Glutamatergic neuron (in vitro differentiated cells): ENCODE data around the gene CDC37. TPM values are rescaled to one million over a fixed set of nuclear protein-coding genes. Genes with fewer than 3 reads are reported as not detected.
A peak's percentile ranks its signal among the peaks of the same experiment; 100 is the strongest.

Source experiments
- DNase-seq: peaks from one replicate; pipeline ENCODE4 v3.0.0; 2022
- H3K27ac Mint-ChIP-seq: one replicate; pipeline ENCODE4 v1.8.0; 2020; ENCODE audit warnings: mild to moderate bottlenecking, mixed read lengths, inconsistent platforms; ENCODE audit not compliant: unreplicated experiment
- H3K27me3 Mint-ChIP-seq: one replicate; pipeline ENCODE4 v1.8.0; 2020; ENCODE audit warnings: mild to moderate bottlenecking, moderate library complexity, mixed read lengths, inconsistent platforms; ENCODE audit not compliant: unreplicated experiment
- H3K36me3 Mint-ChIP-seq: one replicate; pipeline ENCODE4 v1.8.0; 2020; ENCODE audit warnings: mild to moderate bottlenecking, mixed read lengths, inconsistent platforms; ENCODE audit not compliant: unreplicated experiment
- H3K4me1 Mint-ChIP-seq: one replicate; pipeline ENCODE4 v1.8.0; 2020; ENCODE audit warnings: mild to moderate bottlenecking, low read depth, mixed read lengths, inconsistent platforms; ENCODE audit not compliant: unreplicated experiment
- H3K4me3 Mint-ChIP-seq: one replicate; pipeline ENCODE4 v1.8.0; 2020; ENCODE audit warnings: mild to moderate bottlenecking, mixed read lengths, inconsistent platforms; ENCODE audit not compliant: unreplicated experiment
- H3K9me3 Mint-ChIP-seq: one replicate; pipeline ENCODE4 v1.8.0; 2020; ENCODE audit warnings: mild to moderate bottlenecking, moderate library complexity, mixed read lengths, inconsistent platforms; ENCODE audit not compliant: unreplicated experiment
- total RNA-seq: library from RNA; stranded (reverse); fragmentation: NEBNext Ultra II Directional; extraction: Animal tissue kit (Norgen Biotek cat#: 25700); gene quantifications from one replicate; pipeline ENCODE4 v1.2.1, GENCODE V29; 2021; ENCODE audit not compliant: unreplicated experiment
- TF ChIP-seq, protein P1 (sequence below): fragments of 200-600 bp; sonication (generic); IDR thresholded peaks from one replicate; pipeline ENCODE4 v1.5.0; 2021; ENCODE audit not compliant: partially characterized antibody, unreplicated experiment

Gene CDC37
- total RNA-seq, 1 donor from 2014 or later: 128 TPM

DNA sequence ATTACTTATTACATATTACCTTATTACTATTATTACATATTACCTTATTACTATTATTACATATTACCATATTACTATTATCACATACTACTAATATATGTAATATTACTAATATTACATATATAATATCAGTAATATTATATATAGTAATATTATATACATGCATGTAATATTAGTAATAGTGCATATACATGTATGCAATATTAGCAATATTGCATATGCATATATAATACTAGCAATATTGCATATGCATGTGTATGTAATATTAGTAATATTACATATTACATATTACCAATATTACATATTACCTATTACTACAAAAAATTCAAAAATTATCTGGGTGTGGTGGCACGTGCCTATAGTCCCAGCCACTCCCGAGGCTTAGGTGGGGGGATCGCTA, 39.4 kb upstream of the CDC37 start:
- H3K27ac Mint-ChIP-seq: no peak overlapping the region
- DNase-seq: no peak
- H3K4me3 Mint-ChIP-seq: no peak overlapping the region
- no peaks in the 10 kb centered on the region for H3K27me3 Mint-ChIP-seq
- H3K4me1 Mint-ChIP-seq: no peaks in the 10 kb centered on the region
- H3K9me3 Mint-ChIP-seq: peaks cover 2% of the 10 kb centered on the region
- no peaks in the 10 kb centered on the region for H3K36me3 Mint-ChIP-seq
- TF ChIP-seq, protein P1, sequence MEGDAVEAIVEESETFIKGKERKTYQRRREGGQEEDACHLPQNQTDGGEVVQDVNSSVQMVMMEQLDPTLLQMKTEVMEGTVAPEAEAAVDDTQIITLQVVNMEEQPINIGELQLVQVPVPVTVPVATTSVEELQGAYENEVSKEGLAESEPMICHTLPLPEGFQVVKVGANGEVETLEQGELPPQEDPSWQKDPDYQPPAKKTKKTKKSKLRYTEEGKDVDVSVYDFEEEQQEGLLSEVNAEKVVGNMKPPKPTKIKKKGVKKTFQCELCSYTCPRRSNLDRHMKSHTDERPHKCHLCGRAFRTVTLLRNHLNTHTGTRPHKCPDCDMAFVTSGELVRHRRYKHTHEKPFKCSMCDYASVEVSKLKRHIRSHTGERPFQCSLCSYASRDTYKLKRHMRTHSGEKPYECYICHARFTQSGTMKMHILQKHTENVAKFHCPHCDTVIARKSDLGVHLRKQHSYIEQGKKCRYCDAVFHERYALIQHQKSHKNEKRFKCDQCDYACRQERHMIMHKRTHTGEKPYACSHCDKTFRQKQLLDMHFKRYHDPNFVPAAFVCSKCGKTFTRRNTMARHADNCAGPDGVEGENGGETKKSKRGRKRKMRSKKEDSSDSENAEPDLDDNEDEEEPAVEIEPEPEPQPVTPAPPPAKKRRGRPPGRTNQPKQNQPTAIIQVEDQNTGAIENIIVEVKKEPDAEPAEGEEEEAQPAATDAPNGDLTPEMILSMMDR: no peak

- Mint-ChIP-seq H3K27ac (no peak overlapping the region), H3K4me3 (no peak overlapping the region), H3K4me1 (no peaks in the 10 kb centered on the region), H3K9me3 (peaks cover 1% of the 10 kb centered on the region), H3K36me3 (no peaks in the 10 kb centered on the region), H3K27me3 (no peaks in the 10 kb centered on the region)
- no peak for DNase-seq
- TF ChIP-seq, protein P1: no peak
Measured at GRCh38 chr19:10439588-10439987, 36.2 kb upstream of the CDC37 start.

DNA sequence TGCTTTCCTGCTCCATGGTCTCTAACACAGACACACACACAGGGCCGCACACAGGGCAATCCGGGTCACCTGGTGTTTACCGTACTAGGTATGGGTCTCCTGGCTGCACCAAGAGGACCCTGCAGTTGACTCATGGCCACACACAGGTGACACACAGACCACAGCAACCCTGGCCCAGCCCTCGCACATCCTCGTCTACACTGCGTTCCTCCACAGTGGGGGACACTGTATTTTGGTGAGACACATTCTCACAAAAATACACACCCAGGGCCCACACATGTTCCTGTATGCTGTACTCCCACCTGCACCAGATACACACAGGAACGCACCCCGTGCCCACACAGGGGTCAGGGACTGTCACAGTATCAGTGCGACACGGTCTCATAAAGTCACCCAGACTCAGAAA, 29.8 kb upstream of the CDC37 start:
- no peak overlapping the region for H3K4me3 Mint-ChIP-seq

GRCh38 chr19:10432736-10433130, 29.4 kb upstream of the CDC37 start:
- H3K27ac Mint-ChIP-seq: no peak overlapping the region
- H3K9me3 Mint-ChIP-seq: peaks cover 7% of the 10 kb centered on the region
- no peaks in the 10 kb centered on the region for H3K36me3 Mint-ChIP-seq
- no peak for DNase-seq
- H3K4me3 Mint-ChIP-seq: no peak overlapping the region
- no peaks in the 10 kb centered on the region for H3K4me1 Mint-ChIP-seq
- TF ChIP-seq, protein P1: no peak
- peaks cover 25% of the 10 kb centered on the region for H3K27me3 Mint-ChIP-seq

More for the DNA sequence above, 29.8 kb upstream of the CDC37 start:
- peaks cover 7% of the 10 kb centered on the region for H3K9me3 Mint-ChIP-seq
- DNase-seq: no peak
- peaks cover 25% of the 10 kb centered on the region for H3K27me3 Mint-ChIP-seq
- TF ChIP-seq, protein P1: no peak
- H3K36me3 Mint-ChIP-seq: no peaks in the 10 kb centered on the region
- no peaks in the 10 kb centered on the region for H3K4me1 Mint-ChIP-seq
- H3K27ac Mint-ChIP-seq: no peak overlapping the region

GRCh38 chr19:10431943-10432735, 28.8 kb upstream of the CDC37 start:
- peaks cover 7% of the 10 kb centered on the region for H3K9me3 Mint-ChIP-seq
- TF ChIP-seq, protein P1: no peak
- peak; percentile 63 for DNase-seq
- peak overlapping the region; percentile 68 for H3K4me3 Mint-ChIP-seq
- H3K27ac Mint-ChIP-seq: no peak overlapping the region
- H3K27me3 Mint-ChIP-seq: peaks cover 27% of the 10 kb centered on the region
- H3K4me1 Mint-ChIP-seq: no peaks in the 10 kb centered on the region
- no peaks in the 10 kb centered on the region for H3K36me3 Mint-ChIP-seq
